GM21825 (cell line): ENCODE results near the gene SLC37A1.

Source experiments
- ATAC-seq: cut with Tn5 transposase; IDR thresholded peaks from one replicate; pipeline ENCODE4 v1.9.1; 2021; ENCODE audit warnings: mild to moderate bottlenecking, moderate library complexity; ENCODE audit not compliant: unreplicated experiment

SLC37A1 gene

GRCh38 chr21:42525676-42526378 is 12.2 kb downstream of the SLC37A1 start:
- no peak for ATAC-seq

GRCh38 chr21:42526379-42526727 is 12.7 kb downstream of the SLC37A1 start:
- ATAC-seq = no peak

DNA sequence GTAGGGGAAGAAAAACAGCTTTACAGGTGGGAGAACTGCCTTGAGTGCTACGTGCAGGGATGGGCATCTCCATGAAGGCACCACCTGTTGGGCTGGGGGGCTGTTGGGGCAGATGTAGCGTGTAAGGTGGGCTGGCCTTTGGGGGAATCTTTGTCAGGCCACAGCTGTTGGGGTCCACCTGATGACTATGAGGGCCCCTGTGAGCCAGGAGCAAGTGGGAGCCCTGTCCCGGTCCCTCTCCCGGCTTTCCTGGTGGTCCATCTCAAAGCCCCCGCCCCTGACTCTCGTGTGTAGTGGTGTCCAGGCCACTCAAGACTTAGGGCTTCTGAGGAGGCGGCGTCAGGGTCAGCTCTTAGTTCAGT is 13.5 kb downstream of the SLC37A1 start:
- no peak for ATAC-seq

GRCh38 chr21:42527489-42528158 is 14.0 kb downstream of the SLC37A1 start:
- ATAC-seq = peak; percentile 33

- no peak for ATAC-seq
These were observed 16.5 kb downstream of the SLC37A1 start for GRCh38 chr21:42530167-42530518.

DNA sequence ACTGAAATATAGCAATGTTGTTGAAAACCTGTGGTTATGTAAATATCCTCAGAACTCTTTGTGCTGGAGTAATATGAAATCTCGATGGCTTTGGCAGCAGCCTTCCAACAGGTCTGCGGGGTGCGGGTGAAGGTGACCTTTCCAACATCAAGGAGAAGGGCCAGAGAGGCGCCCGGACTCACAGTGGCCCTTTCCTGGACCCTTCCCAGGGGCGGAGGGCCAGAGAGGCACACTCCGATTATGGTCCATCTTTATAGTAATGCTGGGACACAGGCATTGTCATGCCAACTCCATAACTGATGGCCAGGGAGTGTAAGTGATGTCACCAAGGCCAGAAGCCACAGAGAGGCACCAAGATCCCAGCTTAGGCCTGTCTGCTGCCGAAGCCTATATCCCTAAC is 18.1 kb downstream of the SLC37A1 start:
- no peak for ATAC-seq

- no peak for ATAC-seq
These were observed 19.0 kb downstream of the SLC37A1 start for GRCh38 chr21:42532466-42533181.

DNA sequence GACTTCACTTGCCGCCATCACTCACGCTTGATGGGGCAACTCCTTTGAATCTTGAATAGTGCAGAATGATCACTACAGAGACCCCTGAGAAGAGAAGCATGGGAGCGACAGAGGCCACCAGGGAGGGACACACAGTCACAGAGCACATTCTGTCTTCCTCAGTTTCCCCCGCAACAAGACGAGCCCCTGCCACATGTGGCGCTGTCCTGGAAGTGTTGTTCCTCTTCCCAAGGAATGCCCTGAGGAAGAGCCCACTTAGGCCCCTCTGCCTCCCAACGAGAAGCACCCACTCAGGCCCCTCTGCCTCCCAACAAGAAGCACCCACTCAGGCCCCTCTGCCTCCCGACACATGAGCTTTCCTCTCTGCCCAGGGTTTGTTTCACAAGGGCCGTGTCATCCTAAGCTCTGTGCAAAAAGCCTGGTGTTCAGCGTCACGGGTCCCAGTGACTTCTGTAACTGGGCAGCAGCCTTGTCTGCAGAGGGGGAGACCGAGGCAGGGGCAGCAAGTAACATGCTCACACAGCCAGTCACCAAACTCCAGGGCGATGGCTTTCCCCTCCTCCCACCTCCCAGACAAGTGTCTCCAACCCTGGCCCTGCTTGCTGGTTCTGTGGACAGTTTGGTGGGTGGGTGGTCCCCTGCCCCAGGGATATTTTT is 19.8 kb downstream of the SLC37A1 start:
- no peak for ATAC-seq

DNA sequence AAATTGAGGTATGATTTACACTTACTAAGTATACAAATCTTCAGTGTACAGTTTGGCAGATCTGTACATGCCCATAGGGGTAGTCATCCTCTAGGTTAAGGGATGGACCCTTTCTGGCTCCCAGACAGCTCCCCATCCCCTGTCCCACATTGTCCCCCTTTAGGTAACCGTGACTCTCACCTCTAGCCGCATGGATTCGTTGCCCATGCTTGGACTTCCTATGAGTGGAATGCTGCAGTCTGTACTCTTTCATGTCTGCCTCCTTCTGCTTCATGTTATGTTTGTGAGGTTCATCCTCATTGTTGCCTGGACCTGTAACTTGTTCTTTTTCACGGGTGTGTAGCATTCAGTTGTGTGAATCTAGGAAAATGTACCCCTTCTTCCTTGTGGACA is 20.3 kb downstream of the SLC37A1 start:
- ATAC-seq = no peak

DNA sequence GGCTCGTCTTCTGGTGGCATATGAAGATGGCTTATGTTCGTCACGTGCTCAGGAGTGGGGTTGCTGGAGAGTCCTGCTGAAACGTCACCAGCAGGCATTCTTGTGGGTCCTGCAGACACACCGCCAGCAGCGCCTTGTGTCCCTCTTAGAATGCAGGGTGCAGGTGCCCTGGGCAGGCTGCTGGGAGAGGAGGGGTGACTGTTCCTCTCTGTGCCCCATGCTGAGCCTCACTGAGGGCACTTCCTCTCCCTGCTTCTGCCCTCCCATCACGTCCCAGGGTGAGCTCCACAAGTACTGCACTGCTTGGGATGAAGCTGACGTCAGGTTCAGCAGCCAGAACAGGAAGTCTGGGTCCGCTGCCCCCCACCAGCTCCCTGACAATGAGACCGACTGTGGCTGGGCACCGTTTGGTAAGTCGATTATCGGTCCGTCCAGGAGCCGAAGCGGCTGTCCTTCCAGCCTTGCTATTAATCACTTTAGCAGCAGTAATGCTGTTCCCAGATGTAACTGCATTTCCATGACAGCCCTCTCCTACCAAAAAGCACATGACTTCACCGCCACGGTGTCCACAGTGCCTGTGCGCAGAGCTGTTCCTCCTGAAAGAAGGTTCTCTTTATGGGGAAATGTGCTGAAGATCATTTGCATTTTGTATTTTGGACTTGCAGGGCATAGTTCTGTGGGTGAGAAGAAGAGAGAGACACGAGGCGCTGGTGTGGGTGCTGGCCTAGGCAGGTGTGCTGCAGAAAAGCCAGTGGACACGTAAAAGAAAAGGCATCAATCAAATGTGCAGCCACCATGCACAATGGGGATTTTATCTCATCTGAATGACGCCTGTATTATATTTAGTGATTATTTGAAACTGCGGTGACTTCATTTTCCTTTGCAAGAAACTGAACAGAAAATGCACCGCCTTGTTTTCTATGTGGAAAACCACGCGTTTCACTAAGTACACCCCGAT is 21.0 kb downstream of the SLC37A1 start:
- no peak for ATAC-seq

DNA sequence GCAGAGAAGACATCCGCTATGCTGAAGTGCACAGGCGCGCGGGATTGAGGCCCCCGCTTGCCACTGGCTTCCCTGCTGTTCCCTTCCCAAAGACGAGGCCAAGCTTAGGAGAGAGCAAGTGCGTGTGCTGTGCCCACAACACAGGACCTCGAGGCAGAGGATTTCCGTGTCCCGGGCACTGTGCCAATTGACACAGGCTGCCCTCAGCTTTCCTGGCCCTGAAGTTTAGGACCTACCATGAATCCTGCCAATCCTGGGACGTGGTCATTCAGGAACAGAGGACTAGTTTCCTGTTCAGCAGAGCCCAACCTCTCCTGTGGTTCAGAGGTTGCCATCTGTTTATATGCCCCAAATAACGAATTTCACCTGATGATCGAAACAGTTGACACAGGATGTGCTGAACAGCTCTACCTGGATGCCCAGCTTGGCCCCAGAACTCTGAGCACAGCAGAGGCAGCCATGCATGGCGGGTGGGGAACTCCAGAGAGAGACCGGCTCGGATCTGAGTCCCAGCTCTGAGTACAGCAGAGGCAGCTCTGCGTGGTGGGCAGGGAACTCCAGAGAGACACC is 22.0 kb downstream of the SLC37A1 start:
- peak; percentile 70 for ATAC-seq

DNA sequence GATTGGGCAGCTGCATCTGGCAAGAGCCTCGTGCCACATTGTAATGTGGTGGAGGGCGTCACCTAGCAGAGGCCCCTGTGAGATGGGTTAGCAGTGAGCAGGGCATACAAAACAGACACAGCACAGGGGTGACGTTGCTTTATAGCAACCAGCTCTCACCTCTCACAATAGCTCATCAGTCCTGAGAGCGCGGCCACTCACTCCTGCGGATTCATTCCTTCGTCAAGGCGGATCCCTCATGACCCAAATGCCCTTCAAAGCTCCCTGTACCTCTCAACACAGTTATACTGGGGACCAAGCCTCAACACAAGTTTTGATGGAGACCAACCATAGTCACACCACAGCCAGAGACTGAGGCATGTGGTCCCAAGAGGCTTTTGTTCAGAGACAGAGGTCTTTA is 22.9 kb downstream of the SLC37A1 start:
- no peak for ATAC-seq

DNA sequence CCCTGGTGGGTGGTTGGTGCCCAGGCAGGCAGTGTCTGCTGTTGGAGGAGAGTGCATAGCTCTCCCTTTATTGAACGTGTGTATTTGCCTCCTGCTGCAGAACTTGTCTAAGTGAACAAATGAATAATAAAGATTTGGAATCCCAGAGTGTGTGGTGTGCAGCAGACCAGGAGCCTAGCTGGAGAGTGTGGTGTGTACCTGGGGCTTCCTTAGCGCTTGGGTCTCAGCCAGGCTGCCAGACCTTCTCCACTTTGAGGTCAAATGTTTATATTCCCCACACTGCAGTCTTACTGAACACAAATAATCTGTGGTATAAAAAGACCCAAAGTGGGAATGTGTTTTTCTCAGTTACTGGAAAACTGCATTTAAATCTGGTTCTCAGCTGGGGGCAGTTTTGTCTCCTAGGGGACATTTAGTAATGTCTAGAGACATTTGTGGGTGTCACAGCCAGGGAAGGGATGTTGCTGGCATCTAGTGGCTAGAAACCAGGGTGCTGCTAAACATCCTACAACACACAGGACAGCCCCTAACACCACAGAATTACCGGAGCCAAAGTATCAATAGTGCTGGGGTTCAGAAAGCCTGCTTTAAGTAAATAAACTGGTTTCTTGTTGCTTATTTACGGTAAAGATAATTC is 23.6 kb downstream of the SLC37A1 start:
- no peak for ATAC-seq

DNA sequence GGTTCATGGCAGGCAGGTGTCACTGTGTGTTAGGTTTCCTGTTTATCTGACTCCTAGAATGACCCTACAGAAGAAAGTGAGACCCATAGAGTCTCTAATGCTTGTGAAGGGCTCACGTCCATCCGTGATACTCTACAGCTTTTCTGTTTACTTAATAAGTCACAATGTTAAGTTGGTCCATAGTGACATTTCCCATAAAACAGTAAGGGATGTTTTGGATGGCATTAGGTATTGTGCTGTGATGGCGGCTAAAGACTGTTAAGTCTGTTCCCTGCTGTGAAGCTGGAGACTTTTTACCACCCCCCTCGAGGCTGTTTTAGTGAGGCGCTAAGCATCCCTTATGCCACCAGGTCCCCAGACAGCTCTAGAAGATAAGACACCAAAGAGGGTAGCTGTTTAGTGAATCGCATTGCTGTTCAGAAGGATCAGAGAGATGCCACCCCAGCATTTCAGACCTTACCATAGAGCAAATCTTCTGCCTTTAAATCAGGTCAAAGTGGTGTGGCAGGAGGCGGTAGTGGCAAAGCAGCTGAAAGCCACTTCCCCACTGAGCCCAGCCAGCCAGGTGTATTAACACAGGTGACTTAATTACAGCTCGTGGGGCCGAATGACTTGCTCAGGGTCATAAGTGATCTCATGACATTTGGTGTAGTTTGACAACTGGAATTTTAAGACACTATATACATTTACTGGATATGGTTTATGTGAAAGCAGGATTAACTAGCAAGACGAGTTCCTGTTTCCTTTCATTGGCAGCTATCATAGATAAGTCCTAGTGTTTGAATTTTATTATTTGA is 25.0 kb downstream of the SLC37A1 start:
- ATAC-seq = no peak

GRCh38 chr21:42539342-42539741 is 25.7 kb downstream of the SLC37A1 start:
- no peak for ATAC-seq

- ATAC-seq = no peak
These were observed 26.3 kb downstream of the SLC37A1 start for GRCh38 chr21:42539931-42540343.

DNA sequence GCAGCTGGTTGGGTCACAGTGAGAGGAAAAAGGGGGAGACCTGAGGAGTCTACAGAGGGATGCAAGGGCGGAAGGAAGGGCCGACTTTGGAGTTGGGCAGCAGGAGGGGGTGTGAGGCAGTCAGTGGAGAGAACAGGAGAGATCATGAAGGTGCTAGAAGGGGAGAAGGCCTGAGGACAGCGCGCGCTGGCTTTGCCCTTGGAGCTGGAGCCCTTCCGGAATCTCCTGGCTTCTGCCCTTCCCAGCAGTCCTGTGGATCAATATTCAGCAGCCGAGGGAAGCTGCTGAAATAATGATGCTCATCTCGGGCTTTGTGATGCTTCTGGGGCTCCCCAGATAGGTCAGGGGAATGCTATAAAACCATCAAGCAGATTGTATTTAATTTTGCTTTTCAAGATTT is 26.7 kb downstream of the SLC37A1 start:
- no peak for ATAC-seq

GRCh38 chr21:42541174-42541573 is 27.5 kb downstream of the SLC37A1 start:
- ATAC-seq = no peak

GRCh38 chr21:42541618-42542017 is 28.0 kb downstream of the SLC37A1 start:
- ATAC-seq = no peak
